Retina (tissue), 1 donor: ENCODE measurements around the gene ARL6IP4.

ENCODE experiments used
- DNase-seq: peaks from one replicate; pipeline ENCODE4 v3.0.0-alpha.2; 2016

Gene ARL6IP4

DNA sequence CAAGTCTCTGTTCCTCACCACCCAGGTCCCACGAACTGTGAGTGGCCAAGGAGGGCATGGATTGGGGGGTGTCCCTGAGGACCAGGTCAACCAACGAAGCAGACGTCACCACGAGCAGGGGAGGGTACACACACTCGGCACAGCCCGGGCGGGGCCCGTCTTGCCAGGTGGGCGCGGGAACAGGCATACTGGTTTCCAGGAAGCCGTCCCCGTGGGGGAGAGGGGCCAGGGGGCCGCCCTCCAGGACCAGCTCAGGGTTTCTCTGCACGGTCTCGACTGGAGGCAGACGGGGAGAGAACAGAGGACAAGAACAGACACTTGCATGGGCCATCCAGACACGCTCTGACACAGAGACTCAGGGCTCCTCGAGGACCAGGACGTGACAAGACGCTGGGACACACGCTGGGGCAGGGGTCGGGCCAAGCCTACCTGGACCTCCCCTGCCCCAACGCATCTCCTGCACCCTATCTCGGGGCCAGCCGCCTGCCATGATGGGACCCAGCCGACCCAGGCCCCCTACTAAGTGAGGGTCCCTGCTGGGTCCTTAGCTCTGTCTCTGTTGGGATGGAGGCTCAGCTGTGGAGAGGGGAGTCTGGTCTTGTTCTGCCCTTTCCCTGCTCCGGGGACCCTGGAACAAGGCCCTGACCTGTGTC lies 11.3 kb downstream of the ARL6IP4 start:
- no peak for DNase-seq

DNA sequence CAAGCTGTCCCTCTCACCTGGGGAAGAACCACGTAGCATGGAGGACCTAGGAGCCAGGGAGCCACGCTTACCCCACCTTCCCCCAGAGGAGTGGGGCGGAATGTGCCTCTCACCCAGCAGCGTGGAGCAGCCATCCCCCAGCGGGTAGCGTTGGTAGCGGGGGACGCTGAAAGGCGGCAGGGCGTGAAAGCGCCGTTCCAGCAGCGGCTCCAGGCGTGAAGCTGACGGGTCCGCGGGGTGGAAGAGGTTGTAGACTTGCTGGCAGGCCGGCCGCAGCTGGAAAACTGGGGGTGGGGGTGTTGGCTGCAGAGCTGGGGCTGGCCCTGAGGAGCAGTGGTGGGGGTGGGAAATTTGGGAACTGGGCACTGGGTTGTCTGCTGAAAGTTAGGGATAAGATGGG lies 11.9 kb downstream of the ARL6IP4 start:
- no peak for DNase-seq

DNA sequence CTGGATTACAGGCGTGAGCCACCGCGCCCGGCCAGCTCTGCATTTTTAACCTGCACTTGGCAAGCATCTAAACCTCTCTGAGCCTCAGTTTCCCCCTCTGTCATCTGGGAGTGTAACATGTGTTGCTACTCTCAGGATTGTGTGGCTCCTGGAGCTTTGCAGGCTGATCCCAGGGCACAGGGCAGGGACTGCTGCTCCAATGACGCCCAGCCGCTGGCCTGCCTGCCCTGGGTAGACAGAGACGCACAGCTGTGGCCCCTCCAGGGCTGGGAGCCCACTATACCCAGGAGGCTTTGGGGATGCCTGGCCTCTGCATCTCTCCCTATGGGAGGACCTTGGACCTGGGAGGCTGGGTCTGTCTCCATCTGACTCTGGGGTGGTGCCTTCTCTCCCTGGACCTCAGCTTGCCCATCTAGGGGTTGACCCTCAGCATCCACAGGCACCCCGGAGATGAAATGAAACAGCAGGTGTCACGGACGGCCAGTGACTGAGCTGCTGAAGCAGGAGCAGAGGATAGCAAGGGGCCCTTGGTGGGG lies 13.7 kb downstream of the ARL6IP4 start:
- no peak for DNase-seq

DNA sequence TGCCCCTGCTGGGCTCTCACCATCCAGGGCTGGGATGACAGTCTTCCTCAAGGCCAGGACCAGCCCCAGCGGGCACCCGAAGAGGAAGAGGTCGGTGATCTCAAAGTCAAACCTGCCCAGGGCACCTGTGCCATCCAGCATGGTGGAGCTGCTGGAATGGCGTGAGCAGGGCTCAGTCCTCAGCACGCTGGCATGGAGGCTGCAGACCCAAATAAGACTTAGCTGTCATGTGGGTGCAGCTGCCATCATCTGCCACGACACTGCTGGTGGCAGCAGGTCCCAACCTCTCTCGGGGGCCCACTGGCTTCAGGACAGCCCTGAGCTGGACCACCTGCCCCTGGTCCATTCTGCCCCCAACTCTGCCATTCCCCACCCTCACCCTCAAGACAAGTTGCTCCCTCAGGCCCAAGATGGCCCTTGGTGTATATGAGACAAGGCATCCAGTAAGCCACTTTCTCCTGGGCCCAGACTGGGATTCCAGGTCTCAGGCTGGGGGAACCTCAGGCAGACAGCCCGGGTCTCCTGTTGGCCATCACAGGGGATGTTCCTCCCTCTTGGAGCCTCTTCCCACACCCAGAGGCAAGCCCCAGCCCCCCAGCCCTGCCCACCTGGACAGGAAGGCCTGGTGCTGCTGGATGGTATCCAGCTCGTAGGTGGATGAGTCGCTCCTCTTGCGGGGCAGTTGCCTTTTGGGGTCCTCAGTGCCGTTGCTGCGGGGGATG lies 14.5 kb downstream of the ARL6IP4 start:
- DNase-seq = no peak

DNA sequence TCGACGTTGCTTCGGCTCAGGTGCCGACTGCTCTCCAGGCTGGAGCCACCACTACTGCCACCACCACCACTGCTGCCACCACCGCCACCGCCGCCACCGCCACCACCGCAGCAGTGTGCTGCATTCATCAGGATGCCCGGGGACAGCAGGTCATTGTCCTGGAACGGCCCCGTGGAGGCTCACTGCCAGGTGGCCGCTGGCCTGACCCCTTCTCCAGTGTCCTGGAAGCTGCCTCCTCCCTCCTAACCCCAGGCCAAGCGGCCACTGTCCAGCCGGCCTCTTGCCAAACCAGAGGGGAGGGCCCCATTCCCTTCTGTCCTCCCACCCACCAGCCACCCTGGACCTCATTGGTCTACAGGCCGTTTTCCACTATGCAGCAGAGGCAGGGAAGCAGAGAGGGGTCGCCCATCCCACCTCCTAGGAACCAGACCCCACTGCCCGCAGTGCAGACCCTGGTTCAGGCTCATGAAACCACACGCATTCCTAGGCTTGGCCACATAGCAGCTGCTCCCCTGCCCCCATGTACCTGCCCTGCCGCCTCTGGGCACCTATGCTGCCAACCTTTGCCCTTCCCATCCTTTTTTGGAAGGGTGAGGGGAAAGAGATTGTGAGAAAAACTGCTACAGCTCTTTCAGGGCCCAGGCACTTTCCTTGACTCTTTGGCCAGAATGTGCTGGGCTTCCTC lies 15.2 kb downstream of the ARL6IP4 start:
- no peak for DNase-seq

DNA sequence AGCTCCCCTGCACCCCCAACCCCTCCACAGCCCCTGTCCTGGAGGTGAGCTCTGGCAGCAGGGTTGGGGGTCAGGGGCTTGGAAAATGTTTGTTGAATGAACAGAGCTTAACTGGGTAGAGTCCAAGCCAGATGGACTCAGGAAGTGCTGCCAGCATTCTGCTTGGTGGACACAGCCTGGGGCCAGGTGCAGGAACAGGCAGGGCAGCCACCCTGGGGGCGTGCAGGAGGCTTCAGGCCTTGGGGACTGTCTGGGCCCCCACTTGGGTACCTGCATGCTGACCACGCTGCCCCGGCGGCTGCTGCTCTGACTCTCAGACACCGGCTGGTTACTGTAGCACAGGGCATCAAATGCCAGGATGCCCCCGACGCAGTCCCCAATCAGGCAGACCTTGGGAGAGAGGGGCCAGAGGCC lies 15.7 kb downstream of the ARL6IP4 start:
- DNase-seq = no peak

DNA sequence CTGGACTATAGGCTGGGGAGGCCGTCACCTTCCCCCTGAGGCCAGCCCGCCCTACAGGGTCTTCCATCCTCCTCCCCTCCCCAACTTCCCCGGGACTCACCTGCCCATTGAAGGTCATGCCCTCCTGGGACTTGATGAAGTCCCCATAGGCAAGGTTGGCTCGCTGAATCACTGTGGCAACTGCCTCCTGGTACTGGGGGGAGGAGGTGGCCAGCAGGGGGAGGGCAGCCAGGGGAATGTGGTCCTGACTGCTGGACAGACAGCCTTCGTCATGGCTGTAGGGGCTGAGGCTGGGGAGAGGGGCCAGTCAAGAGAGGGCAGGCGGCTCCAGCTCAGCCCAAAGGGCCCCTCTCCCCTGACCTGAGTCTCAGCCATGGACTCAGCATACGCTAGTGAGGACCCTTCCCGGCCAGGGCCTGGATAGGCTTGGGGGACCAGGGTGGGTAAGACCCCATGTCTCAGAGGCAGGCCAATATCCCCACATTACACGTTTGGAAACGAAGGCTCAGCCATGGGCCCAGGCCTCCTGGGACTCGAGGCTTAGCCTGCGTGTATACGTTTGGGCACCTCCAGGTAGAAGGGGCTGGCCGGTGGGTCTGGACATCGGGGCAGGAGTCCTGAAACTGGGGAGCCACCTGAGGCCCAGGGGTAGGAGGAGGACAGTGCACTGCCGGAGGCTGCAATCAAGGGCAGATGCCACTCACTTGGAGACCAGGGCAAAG lies 16.3 kb downstream of the ARL6IP4 start:
- no peak for DNase-seq

DNA sequence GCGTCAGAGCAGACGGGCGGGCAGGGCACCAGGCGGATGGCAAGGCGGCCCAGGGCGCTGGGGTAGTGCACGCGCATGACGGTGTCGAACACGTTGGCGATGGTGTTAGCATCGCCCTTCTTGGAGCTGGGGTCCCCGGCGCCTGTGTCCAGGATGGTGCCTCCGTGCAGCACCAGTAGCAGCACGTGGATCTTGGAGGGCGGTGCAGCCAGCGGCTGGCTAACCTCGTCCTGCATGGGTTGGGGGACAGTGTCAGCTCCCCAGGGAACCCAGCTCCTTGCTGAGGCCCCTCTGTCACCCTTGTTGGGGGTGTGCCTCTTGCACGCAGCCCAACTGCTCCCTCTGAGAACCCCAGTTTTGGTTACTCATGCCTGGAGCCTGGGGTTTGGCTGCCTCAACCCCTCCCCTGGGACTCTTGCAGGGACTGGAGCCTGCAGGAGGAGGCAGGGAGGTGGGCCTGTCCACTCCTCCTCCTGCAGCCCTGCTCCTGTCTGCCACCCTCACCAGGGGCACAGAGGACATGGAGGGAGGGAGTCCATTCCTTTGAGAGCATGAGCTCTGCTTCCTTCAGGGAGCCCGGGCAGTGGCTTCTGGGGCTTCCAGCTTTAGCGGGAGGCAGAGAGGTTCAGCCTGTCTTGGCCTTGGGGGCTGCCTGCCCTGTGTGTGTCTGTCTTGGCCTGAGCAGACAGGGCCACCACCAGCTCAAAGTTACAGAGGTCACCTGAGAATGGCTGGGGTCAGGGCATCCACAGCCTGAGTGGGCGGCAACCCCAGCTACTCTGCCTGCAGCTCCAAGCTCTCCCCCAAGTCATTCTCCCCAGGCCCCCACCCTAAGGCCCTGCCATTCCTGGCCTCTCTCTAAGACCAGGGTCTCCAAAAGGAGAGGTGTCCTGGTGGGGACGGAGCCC lies 17.1 kb downstream of the ARL6IP4 start:
- DNase-seq = no peak

DNA sequence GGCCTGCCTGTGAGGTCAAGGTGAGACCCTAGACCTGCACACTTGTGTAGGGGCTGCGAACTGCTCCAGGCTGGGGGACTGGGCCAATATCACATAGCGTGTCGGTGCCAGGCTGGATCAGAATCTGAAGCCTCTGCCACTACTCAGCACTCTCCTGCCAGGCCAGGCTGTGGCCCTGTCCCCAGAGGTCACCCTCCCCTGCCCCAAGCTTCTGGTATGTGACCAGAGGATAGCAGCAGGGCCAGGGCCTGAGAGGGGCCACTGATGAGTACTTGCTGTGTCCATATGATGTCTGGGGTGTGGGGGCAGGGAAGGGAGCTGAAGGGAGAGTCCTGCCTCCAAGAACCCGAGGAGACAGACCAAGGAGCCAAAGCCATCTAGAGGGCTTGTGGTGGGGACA lies 17.8 kb downstream of the ARL6IP4 start:
- DNase-seq = no peak

DNA sequence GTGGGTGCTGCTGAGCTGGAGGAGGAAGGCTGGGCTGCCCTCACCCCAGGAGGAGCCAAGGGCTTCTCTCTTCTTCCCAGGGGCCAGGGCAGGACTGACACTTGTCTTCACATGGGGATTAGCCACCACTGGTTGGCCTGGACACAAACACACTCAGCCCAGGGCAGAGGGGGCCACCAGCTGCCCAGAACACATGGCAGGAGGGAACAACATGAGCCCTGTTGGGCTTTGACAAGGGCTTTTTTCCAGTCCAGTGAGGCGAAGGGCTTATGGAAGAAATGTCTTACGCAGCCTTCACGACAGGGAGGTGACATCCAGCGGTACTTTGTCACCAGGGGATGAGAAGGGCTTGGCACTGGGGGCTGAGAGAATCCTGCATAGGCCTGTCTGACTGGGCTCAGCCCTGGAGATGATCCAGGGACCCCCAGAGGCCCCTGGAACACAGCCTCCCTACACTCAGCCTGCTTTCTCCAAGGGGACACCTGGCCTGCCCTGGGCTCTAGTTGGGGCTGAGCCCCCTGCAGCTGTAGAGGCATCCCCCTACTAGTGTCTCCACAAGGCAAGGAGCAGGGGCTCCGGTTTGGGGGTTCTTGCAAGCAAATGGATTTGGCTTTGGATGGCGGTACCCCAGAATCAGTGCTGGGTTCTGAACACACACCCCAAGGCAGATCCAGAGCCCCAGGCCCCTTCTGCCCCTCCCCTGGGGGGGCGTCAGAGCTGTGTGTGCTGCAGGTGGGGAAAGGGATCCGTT lies 18.9 kb downstream of the ARL6IP4 start:
- peak; percentile 46 for DNase-seq

DNA sequence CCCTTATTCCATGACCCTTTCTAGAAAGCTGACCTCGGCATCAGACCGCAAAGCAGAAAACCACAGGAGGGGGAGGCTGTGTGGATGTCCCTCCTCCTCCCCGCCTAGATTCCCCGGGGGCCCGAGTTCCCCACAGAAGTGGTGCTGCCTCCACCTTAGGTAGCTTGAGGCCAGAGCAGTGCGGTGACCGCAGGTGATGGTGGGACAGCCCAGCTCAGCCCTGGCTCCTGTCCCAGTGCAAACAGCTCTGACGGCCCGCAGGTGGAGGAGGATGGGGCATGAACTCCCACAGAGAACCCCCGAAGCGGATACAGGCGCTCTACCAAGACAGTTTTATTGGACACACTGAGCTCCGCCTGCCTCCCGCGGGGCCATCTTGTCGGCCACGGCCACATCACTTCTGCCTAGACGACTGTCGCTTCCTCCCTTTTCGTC lies 19.5 kb downstream of the ARL6IP4 start:
- no peak for DNase-seq

DNA sequence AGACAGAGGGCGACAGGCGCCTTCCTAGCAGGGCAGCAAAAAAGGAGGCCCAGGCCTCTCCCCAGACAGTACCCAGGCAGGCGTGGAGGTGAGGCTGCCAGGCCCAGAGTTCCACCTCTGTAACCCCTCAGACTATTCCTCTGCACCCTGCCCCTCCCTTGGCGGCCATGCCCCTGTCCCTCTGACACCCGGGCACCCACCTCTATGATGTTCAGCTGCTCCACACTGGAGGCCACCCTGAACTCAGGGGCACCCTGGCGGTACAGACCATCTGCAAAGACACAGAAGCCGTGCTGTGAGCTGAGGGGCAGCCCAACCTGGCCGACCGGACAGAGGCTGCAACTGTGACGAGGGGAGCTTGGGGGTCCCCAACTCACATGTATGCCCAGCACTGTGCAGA lies 20.1 kb downstream of the ARL6IP4 start:
- DNase-seq = no peak

DNA sequence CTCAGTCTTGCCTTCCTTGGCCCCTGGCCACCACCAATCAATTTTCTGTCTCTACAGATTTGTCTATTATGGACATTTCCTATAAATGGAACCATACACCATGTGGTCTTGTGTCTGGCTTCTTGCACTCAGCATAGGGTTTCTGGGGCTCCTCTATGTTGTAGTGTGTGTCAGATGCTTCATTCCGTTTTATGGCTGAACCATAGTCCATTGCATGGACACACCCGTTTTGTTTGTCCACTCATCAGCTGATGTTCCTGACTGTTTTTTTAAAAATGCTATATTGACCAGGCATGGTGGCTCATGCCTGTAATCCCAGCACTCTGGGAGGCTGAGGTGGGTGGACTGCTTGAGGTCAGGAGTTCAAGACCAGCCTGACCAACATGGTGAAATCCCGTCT lies 21.0 kb downstream of the ARL6IP4 start:
- DNase-seq = no peak

DNA sequence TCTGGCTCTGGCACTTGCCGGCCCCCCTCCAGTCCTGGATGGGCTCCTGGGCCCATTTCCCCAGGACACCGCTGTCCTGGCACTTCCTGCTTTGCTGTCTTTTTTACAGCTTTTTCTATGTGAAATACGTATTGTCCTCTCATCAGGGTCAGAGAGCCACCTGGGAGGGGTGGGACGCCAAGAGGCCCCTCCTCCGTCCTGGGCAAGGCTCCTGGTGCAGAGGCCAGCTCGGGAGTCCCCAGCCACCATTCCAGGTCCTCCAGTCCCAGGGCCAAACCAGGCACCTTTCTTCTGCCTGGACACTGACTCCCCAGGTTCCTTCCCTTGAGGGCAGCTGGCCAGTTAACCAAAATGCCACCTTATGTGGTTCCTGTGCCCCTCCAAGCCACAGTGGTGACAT lies 22.8 kb downstream of the ARL6IP4 start:
- no peak for DNase-seq

DNA sequence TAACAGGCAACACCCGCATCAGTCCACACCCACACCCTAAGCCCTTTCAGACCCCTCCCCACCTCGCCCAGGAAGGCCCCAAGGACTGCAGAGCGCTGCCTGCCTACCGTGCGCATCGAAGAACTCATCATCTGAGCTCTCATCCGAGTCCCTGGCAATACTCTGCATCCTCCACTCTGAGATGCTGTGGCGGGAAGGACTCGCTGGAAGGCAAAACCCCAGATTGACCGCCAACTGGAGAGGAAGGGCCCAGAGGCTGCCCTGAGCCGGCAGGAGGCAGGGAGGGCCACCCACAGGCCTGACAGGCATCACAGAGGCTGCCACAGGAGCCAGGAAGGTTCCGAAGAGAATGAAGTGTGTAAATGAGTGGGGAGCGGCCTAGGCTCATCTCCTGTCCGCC lies 23.8 kb downstream of the ARL6IP4 start:
- DNase-seq = no peak

DNA sequence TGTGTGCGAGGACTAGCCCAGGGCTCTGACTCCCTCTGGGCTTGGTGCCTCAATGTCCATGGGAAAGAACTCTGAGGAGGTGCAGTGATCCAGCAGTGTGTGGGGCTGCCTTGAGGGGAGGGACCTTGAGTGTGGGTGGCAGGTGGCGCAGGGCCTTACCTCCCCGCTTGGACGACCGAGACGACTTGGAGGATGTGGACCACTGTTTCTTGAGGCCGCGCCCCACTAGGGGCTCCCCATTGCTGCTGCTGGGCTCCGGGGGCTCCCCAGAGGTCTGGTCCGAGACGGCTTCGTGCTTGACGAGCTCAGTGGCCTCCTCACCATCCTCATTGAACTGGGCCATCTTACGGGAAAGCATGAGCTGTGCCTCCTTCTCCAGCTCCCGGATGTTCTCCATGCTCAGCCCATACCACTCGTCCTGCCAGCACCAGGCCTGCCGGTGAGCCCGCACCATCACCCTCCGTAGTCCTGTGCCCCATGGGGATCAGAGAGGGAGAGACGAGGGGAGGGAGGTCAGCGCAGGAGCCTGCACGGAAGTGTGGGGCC lies 24.7 kb downstream of the ARL6IP4 start:
- DNase-seq = no peak

DNA sequence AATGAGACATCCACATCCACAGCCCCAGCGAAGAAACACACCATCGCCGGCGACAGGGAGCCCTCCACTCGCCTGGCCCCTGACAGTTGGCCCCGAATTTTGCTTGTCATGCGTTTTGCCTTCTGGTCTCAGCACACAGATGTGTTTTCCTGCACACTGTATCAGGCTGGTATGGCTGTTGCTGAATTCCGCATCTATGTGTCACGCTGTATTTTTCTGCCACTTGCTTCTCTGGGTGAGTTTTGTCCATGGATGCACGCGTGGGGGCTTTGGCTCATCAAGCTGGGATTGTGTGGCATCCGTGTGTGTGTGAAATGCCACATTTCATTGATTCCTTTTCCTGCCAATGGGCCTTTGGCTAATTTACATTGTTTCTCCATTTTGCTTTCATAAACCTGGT lies 26.5 kb downstream of the ARL6IP4 start:
- DNase-seq = no peak

DNA sequence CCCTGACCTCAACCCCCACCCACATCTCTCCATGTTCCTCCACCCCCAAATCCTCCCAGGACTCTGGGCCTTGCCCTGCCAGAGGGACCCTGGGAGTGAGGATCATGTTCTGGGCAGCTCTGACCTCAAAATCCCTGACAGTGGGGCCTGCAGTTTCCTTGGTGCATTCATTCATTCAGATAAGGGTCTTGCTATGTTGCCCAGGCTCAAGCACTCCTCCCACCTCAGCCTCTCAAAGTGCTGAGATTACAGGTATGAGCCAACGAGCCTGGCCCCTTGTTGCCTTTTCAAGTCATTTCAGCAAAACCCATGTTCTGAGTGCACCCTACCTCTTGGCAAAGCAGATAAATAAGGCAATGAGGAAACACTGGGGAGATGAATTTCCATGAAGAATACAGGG lies 29.6 kb downstream of the ARL6IP4 start:
- no peak for DNase-seq

DNA sequence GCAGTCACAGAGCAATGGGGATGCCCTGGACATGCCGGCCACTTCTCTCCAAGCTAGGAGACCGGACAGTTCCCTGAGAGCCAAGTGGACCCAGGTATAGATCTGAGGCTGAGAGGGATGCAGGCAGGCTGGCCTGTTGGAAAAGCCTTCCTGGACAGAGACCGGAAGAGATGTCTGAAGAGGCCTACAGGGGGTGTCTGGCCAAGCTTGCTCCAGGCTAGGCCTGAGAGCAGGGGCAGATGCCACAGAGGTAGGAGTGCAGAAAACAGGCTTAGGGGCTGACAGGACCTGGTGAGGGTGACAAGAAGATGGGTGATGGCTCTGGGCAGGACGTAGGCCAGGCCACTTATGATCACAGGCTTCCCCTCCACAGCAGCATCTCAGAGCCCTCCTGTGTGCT lies 30.2 kb downstream of the ARL6IP4 start:
- DNase-seq = no peak

DNA sequence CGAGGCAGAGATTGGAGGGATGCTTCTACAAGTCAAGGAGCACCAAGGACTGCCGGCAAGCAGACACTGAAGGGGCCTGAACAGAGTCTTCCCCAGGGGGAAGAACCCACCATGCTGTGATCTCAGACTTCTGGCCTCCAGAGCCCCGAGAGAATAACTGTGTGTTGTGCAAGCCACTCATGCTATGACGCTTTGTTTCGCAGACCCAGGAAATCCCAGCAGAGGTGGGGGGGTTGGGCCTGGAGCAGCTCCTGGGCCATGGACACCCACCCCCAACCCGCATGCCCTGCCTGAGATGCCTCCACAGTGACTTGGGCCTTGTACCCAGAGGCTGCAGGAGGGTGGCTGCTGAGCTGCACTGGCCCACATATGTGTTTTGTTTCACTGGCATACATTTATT lies 31.2 kb downstream of the ARL6IP4 start:
- DNase-seq = no peak
